ENCODE measurements around the gene NOVA2.

NOVA2 gene

DNA sequence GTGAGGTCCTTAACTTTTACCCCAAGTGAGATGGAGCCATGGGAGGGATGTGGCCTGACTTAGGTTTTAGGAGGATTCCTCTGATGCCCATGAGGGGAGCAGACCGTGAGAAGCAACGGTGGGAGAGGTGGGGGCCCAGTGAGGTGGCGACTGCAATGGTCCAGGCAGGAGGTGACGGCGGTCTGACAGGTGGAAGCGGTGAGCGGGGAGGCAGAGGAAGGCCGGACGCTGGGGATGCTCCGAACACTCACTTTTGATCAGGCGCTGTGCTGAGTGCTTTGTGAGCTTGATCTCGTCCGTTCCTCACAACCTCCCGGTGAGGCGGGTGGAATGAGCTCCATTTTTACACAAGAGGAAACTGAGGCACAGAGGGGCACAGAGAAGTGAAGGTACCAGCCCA, 11.6 kb downstream of the NOVA2 start:
- no peak for DNase-seq (ENCODE audit: low spot score)

DNA sequence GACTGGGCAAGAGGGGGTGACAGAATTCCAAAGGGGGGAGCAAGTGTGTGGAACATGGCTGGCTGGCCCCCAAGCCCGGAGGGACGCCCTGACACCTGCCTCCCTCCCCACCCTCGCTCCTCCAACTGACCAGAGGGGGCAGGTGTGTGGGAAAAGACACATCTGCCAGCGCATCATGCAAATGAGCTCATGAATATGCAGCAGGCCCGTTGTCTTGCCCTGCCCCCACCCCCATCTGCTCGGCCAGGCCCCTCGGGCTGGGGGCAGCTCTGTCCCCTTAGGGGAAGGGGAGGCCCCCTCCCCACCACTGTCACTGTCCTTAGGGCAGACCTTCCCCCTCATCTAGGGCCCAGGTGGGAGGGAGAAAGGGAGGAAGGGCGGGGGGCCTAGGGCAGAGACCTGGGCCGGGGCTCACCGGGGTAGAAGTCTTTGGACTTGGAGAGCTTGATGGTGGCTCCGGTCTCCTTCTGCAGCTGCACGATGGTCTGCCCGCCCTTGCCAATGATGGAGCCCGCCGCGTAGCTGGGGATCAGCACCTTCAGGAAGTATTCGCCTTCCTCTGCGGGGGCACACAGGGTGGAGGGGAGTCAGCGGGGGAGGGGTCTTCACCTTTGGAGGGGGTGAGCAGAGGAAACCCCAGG, 12.9 kb downstream of the NOVA2 start:
- peak; percentile 67 for DNase-seq (ENCODE audit: low spot score)

DNA sequence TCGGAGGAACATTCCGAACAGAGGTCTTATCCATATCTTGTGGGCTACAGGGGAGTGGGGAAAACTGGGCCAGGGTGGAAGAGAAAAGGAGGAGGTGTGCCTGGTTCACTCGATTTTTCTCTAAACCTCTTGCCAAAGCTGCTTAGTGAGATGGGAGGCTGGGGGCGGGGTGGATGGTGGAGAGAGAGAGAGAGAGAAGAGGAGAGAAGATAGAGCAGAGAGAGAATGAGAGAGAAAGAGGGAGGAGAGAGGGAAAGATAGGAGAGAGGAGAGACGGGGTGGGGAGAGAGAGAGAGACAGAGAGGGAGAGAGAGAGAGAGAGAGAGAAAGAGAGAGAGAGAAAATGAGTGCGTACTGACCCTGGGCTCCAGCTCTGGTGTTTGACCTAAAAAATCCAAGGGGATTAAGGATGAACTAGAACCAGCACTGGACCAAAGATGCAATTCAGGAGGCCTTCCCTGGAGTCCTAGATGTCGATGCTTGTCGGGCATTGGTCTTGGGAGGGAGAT, 14.1 kb downstream of the NOVA2 start:
- no peak for DNase-seq (ENCODE audit: low spot score)

DNA sequence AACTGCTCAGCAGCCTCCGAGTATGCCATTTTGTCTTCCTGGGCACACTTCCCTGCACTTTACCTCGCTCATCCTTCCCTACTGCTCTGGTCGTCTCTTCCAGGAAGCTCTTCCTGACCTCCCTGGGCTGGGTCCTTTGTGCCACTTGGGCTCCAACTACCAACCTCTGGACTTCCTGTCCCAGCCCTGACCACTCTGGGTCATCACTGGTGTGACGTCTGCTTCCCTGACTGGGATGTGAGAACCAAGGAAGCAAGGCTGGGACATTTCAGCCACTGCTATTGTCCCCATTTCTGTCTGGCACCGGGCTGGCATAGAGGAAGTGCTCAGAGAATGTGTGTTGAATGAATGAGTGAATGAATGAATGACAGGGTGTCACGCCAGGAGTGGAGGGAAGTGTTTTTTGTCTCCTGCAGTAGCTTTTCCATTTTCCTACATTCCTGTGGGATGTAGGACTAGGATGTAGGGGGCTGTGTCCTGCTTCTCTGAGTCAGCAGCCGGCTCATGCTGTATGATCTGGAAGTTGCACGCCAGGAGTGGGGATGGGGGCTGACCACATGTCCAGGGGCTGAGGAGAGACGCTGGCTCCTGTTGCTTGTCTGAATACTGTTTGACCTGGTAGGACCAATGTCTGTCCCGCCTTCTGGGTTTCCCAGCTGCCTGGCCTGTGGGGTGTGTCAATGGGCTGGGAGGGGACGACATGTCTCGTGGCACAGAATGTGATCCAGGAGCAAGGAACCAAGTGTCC, 14.7 kb downstream of the NOVA2 start:
- no peak for DNase-seq (ENCODE audit: low spot score)

DNA sequence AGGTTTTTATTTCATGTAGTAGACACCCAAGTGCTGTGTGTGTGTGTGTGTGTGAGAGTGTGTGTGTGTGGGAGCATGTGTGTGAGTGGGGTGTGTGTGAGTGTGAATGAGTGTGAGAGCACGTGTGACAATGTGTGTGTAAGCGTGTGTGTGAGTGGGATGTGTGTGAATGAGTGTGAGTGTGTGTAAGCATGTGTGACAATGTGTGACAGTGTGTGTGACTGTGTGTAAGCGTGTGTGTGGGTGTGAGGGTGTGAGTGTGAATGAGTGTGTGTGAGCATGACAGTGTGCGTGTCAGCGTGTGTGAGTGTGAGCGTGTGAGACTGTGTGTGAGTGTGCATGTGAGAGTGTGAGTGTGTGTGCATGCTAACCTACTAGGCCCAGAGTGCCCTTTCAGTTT, 15.3 kb downstream of the NOVA2 start:
- DNase-seq (ENCODE audit: low spot score): no peak

DNA sequence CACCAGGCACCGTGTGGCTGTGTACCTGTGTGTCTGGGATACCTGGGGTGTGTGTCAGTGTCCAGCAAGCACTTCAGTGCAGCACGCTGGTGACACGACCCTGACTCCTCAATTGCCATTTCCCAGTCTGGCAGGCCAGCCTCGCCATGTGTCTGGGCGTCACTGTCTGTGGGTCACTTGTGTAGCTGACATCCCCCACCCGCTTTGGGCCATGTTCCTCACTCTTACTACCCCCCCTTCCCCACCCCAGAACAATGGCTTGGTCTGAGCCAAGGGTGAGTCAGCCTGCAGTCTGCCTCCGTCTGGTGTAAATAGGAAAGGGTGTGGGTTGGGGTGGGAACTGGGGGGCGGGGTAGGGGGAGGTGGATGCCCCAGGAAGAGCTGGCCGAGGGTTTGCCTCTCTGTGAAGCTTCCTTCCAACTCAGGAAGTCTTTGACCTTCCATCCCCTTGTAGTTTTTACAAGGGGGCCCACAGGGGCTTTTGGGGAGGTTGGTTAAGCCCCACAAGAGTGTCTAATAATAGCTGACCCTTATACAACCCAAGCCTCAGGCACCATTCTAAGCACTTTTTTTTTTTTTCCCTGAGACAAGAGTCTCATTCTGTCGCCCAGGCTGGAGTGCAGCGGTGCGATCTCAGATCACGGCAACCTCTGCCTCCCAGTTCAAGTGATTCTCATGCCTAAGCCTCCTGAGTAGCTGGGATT, 17.6 kb downstream of the NOVA2 start:
- no peak for DNase-seq (ENCODE audit: low spot score)

DNA sequence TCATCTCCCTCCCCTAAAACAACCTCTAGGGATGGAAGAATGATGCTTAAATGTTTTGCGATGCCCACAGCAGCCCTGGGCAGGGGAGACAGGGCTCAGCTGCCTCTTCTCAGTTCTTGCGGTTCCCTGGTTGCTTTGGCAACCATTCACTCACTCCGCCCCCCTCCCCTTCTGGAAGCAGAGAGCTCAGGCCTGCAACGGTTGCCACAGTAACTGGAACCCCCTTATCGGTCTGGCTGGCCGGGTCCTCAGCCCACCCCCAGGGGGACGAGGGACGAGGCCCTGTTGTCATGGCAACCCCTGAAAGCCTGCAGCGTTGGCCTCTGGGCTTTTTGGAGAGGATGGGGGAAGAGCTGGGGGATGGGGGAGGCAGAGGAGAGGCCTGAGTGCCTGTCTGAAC, 19.5 kb downstream of the NOVA2 start:
- no peak for DNase-seq (ENCODE audit: low spot score)

DNA sequence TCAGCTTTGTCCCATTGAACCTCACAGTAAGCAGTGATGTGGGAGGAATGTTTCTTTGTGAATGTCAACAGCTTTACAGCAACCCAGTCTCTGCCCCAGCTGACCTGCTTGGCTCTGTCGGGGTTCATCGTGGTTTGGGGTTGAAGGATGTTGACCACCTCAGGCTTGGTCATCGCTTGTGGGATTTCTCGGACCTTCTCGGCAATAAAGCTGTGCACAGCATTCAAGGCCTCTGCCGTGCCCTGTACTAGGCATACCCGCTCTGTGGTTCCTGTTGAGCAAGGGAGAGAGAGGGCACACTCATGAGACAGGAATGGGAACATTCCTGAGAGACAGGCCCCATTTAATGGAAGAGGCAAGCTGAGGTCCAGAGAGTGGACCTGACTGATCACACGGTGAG, 20.0 kb downstream of the NOVA2 start:
- no peak for DNase-seq (ENCODE audit: low spot score)

DNA sequence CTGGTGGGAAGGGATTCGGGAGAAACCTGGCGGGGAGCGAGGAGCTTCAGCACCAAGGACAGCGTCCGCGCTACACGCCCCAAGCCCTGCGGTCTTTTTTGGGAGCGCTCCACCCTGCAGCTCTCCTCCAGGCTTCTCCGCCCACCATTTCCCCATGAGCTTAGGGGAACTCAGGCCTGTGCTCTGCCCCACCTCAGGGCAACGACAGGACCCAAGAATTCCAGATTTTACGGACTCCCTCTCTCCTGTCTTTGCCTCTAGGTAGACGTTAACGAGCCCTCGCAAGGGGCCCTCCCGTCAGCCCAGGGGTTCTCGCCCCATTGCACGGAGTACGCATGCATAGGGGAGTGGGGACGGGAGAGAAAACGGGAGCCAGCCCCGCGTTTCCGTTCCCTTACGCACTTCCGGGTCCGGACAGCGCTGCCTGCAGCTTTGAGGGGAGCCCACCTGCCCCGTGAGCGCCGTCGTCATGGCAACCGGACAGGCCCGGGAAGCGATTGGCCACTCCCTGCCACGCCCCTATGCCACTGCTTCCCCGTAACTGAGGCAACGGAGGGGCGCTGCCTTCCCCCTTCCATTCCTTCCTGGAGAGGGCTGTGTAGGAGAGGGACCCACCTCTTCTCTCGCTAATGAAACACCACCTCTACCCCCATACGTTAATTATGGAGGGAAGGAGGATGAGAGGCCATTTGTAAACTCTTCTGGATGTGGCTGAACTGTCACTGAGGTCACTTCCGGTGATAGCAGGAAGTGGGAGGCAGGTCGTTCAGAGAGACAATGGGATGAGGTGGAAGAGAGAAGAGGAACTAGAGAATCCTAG, 20.8 kb downstream of the NOVA2 start:
- DNase-seq (ENCODE audit: low spot score): peak; percentile 85

DNA sequence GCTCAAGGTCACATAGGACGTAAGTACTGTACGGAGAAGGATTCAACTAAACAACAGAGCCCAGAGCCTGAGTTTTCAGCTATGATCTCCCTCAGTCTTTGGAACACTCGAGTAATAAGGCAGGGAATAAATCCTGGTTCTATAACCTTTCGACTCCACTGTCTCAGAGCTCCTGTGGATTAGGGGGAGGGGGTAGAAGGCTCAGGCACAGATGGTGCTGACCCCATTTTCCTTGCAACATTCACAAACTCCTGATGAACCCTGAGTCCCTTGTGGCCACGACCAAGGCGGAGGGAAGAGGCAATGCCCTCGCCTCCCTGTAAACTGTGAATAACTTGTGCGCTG, 21.4 kb downstream of the NOVA2 start:
- no peak for DNase-seq (ENCODE audit: low spot score)

DNA sequence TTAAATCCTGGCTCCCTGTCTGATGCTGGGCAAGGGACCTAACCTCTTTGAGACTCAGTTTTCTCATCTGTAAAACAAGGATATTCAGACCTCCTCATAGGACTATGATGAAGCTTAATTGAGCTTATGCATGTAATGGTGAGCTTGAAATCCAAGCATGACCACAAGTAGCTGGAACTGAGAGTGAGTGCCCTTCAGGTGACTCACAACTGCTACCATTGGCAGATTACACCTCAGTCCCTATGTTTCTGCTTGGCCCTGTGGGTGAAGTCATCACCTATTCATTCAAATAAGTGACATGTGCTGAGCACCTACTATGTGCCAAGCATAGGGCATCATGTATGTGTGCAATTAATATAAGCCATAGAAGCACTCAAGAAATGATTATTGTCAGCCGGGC, 25.7 kb downstream of the NOVA2 start:
- no peak for DNase-seq (ENCODE audit: low spot score)

DNA sequence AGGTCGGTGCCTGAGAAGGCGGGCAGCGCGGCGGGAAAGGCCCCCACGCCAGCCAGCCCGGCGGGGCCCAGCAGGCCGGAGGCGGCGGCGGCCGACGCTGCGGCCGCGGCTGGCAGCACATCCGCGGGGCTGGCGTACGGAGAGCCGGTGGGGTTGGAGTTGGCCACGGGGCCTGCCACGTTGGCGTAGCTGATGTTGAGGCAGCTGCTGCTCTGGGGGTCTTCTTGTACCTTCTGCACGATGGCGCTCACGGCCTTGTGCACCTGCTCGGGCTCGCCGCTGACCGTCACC, 33.2 kb downstream of the NOVA2 start:
- no peak for DNase-seq (ENCODE audit: low spot score)

DNA sequence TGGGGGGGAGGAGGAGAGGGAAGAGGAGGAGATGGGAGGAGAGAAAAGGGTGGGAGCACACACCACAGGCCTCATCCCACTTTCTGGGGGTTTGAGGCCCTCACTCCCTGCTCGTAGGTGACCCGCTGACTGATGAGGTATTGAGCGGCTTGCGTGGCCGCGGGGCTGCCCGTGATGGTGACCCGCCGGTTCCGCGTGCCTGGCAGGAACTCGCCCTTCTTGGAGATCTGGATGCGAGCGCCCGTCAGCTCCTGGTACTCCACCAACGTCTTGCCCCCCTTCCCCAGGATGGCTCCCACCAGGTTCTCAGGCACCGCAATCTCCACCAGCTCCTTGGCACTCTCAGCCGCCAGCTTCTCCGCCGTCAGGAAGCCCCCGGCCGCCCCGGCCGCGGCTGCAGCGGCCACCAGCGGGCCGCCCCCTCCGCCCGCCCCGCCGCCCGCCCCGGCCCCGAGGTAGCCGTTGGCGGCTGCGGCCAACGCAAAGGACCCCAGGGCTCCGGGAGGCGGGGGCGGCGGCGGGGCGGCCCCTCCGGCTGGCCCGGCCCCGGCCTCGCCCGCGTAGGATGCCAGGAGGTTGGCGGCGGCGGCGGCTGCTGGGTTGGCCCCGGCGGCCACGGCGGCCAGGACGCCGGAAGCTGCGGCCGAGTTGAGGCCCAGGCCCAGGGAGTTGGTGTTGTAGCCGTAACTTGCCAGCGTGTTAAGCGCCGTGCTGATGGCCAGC, 33.7 kb downstream of the NOVA2 start:
- no peak for DNase-seq (ENCODE audit: low spot score)

DNA sequence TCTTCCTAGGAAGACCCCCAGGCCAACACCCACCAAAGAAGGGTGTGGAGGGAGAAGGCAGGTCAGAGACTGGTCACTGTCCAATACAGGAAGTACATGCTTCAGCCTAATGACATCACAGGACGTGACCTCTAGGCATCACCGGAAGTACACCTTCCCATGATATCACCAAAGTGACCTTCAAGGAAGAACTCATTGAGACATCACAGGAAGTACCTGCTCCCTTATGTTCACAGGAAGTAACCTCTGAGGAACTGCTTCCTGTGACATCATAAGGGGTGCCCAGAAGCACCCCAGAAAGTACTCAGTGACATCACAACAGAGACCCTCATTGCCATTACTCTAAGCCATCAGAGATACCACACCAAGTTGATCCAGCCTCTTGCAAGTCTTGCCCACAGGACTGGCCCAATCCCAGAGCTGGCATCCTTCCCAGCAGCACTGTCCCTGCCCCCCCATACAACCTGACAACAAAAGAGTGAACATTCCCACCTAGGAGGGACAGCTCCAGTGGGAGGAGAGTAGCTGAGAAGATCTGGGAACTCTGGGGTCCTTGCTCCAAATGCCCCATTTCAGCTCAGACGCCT, 34.8 kb downstream of the NOVA2 start:
- DNase-seq (ENCODE audit: low spot score): no peak

DNA sequence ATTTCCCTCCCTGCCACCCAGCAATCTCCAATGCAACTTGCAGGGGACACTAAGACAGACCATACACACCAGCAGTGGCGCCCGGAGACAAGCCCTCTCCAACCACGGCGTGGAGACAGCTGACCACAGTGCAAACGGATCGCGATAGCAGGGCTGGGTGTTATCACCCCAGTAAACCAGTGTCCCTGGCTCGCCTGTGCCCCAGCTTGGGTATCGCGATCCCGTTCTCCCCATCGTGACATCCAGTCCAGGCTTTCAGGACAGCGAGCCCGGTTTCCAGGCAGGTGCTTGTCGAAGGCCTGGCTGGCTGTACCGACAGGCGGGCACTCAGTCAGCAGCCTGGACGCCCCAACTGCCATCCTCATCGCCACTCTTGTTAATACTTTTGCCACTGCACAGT, 38.4 kb downstream of the NOVA2 start:
- no peak for DNase-seq (ENCODE audit: low spot score)

DNA sequence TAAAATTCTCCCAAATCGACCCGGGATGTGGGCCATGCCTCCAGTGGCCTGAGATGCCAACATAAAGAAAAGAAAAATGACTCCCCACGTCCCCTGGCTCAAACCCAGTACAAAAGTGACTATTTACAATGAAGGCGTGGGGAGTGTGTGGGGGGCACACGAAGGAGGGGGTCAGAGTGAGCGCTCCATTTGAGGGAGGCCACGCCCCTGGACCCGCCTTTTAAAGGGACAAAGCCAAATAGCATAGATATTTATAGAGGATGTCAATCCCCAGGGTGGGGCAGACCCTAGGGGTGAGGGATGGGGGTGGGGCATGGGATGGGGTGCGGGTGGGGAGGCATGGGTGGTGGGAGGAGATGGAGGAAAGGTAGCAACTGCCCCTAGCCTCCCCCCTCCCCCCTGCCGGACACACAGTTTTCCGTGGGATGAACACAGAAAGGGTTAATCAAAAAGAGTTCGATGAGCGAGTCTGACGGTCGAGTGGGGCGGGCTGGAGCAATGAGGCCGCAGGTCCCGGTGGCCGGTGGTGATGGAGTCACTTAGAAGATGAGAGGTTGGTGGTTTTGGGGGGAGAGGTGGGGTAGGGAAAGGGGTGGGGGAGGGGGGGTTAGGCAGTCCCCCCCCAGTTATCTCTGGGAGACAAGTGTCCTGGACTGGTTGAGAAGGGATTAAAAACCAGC, 39.0 kb downstream of the NOVA2 start:
- DNase-seq (ENCODE audit: low spot score): no peak

DNA sequence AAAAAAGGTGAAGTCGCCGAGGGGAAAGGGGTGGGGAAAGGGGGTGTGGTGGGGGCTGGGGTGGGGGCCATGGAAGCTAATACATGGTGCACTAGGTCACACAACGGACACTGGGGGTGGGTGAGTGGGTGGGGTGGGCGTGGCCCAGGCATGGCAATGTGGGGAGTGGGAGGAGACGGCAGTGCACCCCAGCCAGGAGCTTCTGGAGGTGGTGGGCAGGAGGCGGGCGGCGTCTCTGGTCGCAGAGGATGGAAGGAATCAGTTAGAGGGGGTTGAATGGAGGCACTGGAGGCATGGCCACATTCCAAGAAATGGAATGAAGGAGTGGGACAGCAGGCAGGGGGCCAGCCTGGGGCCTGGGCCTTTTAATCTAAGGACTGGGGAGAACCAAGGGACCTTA, 39.9 kb downstream of the NOVA2 start:
- DNase-seq (ENCODE audit: low spot score): no peak

DNA sequence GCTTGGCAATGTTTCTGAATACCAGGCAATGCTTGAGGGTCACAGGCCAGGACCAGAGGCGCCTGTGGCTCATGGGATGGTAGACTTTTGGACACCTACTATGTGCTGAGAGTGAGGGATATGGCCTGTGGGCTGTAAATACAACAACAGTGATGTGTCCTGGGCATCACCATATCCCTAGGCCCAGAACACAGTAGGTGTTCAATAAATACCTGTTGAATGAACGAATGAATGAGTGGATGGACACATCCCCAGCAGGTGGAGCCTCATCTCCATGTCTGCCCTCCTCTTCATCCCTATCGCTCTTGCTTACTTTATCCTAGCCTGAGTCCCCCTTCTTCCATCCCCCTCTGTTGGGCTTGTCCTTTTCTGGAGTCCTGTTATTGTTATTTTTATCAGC, 42.6 kb downstream of the NOVA2 start:
- no peak for DNase-seq (ENCODE audit: low spot score)

DNA sequence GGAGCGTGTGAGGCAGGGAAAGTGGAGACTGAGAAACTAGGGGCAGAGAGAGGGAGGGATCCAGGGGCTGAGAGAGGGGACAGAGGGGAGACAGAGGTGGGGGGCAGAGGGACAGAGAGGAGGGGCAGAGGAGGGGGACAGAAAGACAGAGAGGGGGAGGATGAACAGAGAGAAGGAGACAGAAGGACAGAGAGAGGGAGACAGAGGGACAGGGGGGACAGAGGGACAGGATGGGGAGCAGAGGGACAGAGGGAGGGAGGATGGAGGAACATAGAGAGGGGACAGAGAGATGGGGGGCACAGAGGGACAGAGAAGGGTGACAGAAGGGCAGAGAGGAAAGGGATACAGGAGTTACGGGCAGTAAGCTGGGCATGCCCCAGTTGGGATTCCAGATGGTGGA, 44.4 kb downstream of the NOVA2 start:
- no peak for DNase-seq (ENCODE audit: low spot score)

DNA sequence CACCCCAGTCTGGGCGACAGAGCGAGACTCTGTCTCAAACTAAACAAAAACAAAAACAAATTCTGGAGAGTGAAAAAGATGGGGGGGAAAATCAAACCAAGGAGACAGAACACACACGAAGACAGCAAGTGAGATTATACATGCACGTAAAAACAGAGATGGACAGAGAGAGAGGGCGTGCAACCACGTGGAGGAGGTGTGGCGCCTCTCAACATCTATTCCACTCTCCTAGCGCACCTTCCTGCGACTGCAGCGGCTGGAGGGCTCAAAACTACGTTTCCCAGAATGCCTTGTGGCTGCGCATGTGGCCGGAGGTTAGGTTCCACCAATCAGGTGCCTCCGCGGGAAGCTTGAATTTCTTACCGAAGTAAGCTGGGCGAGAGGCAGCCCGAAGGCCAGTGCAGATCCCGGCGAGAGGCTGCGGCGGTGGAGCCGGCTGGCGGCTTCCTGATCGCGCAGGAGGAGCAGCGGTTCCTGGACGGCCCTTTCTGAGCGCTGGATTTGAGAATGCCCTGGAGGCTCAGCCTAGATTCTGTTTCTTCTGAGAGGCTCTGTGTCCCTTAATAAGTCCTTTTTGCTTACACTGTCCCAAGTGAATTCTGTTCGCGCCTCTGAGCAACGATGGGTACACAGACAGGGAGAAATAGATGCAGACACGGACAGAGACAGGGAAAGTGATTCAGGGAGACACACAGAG, 46.0 kb downstream of the NOVA2 start:
- peak; percentile 97 for DNase-seq (ENCODE audit: low spot score)

Measured in NAMALWA (cell line).